Activated B cell treated with CpG ODN at 0.5 μM for 24 hours (primary cell): ENCODE results near the gene LYPD1. TPM values are rescaled to one million over a fixed set of nuclear protein-coding genes. Genes with fewer than 3 reads are reported as not detected.

Experiments used
- ATAC-seq: fragments of 200-7000 bp; cut with Tn5 transposase; one replicate; pipeline ENCODE4 v1.10.0; 2021; ENCODE audit warnings: low read depth, mild to moderate bottlenecking, moderate library complexity
- CTCF ChIA-PET: fragments of 350-600 bp; sonication (Branson Sonifier 250); formaldehyde crosslinking; loops from one replicate; lab custom pipeline; 2021; ENCODE audit warnings: antibody characterized with exemption; lab: Charles Lee
- POLR2A ChIA-PET: fragments of 350-600 bp; sonication (Branson Sonifier 250); formaldehyde crosslinking; loops from one replicate; lab custom pipeline; 2021; ENCODE audit warnings: antibody characterized with exemption; lab: Charles Lee
- DNase-seq: peaks from one replicate; pipeline ENCODE4 v3.0.0; 2022
- H3K27ac Mint-ChIP-seq: one replicate; pipeline ENCODE4 v1.8.0; 2020; ENCODE audit warnings: mixed read lengths
- H3K27me3 Mint-ChIP-seq: one replicate; pipeline ENCODE4 v1.8.0; 2021; ENCODE audit warnings: mixed read lengths
- H3K36me3 Mint-ChIP-seq: one replicate; pipeline ENCODE4 v1.8.0; 2021; ENCODE audit warnings: low read depth, mixed read lengths
- H3K4me1 Mint-ChIP-seq: one replicate; pipeline ENCODE4 v1.8.0; 2021; ENCODE audit warnings: mixed read lengths
- H3K4me3 Mint-ChIP-seq: one replicate; pipeline ENCODE4 v1.8.0; 2020; ENCODE audit warnings: mild to moderate bottlenecking, mixed read lengths
- H3K9me3 Mint-ChIP-seq: one replicate; pipeline ENCODE4 v1.8.0; 2020; ENCODE audit warnings: mixed read lengths
- intact Hi-C: fragments of 100-400 bp; cut with micrococcal nuclease; formaldehyde crosslinking; loops from one replicate; pipeline ENCODE4 v1.15.1; 2024
- total RNA-seq: library from RNA; stranded (reverse); gene quantifications from 2 replicates; pipeline ENCODE4 v1.2.3, GENCODE V29; 2022
- TF ChIP-seq, protein P1 (sequence below): fragments of 200-600 bp; IDR thresholded peaks from one replicate; pipeline ENCODE4 v1.8.0; 2022; ENCODE audit warnings: antibody characterized with exemption, mild to moderate bottlenecking

Gene LYPD1
- total RNA-seq, 1 donor from 2014 or later, result not detected

DNA sequence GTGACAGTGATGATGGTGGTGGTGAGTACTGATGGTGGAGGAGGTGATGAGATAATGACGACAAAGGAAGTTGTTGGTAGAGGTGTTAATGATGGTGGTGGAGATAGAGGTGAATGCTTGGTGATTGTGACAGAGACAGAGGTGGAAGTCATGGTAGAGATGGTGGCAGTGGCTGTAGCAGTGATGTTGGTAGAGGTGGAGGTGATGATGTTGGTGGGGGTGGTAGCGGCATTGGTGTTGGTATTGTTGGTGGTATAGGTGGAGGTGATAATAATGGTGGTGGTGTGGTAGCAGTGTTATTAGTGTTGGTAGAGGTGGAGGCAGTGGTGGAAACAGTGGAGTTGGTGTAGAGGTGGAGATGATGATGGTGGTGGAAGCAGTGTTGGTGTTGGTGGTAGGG lies 36.4 kb downstream of the LYPD1 start:
- DNase-seq, result no peak
- no peak overlapping the region for H3K4me3 Mint-ChIP-seq
- H3K36me3 Mint-ChIP-seq, result no peaks in the 10 kb centered on the region
- no peak overlapping the region for H3K27ac Mint-ChIP-seq
- no peaks in the 10 kb centered on the region for H3K9me3 Mint-ChIP-seq
- TF ChIP-seq, protein P1, sequence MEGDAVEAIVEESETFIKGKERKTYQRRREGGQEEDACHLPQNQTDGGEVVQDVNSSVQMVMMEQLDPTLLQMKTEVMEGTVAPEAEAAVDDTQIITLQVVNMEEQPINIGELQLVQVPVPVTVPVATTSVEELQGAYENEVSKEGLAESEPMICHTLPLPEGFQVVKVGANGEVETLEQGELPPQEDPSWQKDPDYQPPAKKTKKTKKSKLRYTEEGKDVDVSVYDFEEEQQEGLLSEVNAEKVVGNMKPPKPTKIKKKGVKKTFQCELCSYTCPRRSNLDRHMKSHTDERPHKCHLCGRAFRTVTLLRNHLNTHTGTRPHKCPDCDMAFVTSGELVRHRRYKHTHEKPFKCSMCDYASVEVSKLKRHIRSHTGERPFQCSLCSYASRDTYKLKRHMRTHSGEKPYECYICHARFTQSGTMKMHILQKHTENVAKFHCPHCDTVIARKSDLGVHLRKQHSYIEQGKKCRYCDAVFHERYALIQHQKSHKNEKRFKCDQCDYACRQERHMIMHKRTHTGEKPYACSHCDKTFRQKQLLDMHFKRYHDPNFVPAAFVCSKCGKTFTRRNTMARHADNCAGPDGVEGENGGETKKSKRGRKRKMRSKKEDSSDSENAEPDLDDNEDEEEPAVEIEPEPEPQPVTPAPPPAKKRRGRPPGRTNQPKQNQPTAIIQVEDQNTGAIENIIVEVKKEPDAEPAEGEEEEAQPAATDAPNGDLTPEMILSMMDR, result no peak
- no peak for ATAC-seq
- ChIA-PET CTCF (no interaction called here), POLR2A (no interaction called here)
- no peaks in the 10 kb centered on the region for H3K27me3 Mint-ChIP-seq
- no peaks in the 10 kb centered on the region for H3K4me1 Mint-ChIP-seq
- intact Hi-C loops, result no loop called here

DNA sequence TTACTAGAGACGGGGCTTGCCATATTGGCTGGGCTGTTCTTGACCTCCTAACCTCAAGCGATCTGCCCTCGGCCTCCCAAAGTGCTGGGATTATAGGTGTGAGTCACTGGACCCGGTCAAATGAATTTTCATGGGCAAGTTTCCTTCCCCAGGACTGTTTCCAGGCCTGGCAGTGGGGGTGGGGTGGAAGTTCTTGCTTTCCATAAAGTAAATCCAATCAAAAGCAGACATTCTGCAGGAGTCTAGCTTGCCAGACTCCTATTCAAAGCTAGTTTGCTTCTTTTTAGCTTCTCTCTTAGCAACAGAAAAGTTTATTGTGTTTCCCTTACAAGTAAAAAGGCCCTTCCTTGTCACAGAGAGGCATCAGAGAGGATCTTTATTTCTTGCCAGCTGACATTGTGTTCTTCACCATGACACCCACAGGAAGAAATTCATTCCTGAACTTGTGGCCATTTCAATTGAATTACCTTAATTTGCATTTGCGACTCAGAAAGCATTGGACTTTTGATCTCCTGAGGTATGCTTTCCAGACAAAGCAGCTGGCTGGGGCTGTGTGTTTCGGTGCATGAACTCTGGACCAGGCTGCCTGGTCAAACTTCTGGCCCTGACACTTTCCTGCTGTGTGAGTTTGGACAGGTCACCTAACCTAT lies 37.9 kb downstream of the LYPD1 start:
- Mint-ChIP-seq H3K4me1 (no peaks in the 10 kb centered on the region), H3K36me3 (no peaks in the 10 kb centered on the region), H3K4me3 (no peak overlapping the region), H3K9me3 (no peaks in the 10 kb centered on the region), H3K27me3 (no peaks in the 10 kb centered on the region), H3K27ac (no peak overlapping the region)
- TF ChIP-seq, protein P1, result no peak
- no peak for ATAC-seq
- POLR2A ChIA-PET, result no interaction called here
- intact Hi-C loops, result no loop called here
- no peak for DNase-seq
- CTCF ChIA-PET, result no interaction called here

DNA sequence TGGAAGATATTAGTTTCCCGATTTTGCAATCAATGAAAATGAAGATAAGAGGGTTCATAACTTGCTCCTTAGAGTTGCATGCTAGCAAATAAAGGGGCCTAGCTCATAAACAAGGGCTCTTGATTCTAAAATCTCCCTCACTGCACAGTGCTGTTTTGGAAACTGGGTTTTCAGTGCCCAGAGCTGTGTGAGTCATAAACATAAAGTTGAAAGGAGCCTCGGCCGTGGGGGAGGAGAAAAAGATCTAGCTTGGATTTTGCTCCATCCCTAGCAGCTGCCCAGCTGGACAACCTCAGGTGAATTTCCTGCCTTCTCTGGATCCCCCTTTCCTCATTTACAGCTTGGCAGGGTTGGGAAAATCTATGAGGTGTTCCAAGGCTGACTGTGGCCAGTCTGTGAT lies 42.5 kb downstream of the LYPD1 start:
- H3K27ac Mint-ChIP-seq, result no peak overlapping the region
- DNase-seq, result no peak
- no peak overlapping the region for H3K4me3 Mint-ChIP-seq
- intact Hi-C loops, result no loop called here
- H3K4me1 Mint-ChIP-seq, result no peaks in the 10 kb centered on the region
- POLR2A ChIA-PET, result no interaction called here
- no peaks in the 10 kb centered on the region for H3K9me3 Mint-ChIP-seq
- TF ChIP-seq, protein P1, result no peak
- H3K27me3 Mint-ChIP-seq, result no peaks in the 10 kb centered on the region
- no peak for ATAC-seq
- H3K36me3 Mint-ChIP-seq, result no peaks in the 10 kb centered on the region
- CTCF ChIA-PET, result no interaction called here

DNA sequence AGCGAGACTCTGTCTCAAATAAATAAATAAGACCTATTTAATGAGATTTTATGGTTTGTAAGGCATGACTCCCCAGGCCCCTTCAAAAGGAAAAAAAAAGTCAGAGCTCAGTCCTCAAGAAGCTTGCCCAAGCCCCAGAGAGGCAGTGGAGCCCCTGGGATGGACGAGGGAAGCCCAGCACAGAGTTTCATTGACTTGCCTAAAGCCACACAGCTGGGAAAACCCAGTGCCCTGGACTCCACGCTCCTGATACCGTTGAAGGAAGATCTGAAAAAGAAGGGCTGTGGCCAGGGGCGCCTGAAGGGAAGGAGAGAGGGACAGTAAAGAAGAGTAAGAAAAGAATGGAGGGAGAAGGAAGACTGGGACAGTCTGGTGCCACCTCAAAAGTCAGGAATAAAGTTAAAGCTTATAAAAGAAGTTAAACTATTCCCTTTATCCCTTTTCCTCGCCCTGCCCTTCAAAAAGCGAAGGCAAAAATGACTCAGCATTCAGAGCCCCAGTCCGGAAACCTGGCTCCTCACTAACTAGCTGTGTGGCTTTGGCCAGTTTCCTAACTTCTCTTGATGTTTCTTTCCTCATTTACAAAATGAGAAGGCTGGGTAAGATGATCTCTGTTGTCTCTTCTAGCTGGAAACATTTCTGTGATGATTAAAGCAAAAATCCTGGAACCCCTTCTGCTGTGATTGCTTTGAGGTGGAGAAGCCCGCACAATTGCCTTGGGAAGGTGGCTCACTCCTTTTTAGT lies 46.7 kb downstream of the LYPD1 start:
- TF ChIP-seq, protein P1, result no peak
- no peak overlapping the region for H3K27ac Mint-ChIP-seq
- no peaks in the 10 kb centered on the region for H3K27me3 Mint-ChIP-seq
- POLR2A ChIA-PET, result no interaction called here
- H3K36me3 Mint-ChIP-seq, result no peaks in the 10 kb centered on the region
- intact Hi-C loops, result no loop called here
- DNase-seq (no peak), ATAC-seq (no peak)
- no peak overlapping the region for H3K4me3 Mint-ChIP-seq
- no peaks in the 10 kb centered on the region for H3K4me1 Mint-ChIP-seq
- CTCF ChIA-PET, result no interaction called here
- no peaks in the 10 kb centered on the region for H3K9me3 Mint-ChIP-seq

DNA sequence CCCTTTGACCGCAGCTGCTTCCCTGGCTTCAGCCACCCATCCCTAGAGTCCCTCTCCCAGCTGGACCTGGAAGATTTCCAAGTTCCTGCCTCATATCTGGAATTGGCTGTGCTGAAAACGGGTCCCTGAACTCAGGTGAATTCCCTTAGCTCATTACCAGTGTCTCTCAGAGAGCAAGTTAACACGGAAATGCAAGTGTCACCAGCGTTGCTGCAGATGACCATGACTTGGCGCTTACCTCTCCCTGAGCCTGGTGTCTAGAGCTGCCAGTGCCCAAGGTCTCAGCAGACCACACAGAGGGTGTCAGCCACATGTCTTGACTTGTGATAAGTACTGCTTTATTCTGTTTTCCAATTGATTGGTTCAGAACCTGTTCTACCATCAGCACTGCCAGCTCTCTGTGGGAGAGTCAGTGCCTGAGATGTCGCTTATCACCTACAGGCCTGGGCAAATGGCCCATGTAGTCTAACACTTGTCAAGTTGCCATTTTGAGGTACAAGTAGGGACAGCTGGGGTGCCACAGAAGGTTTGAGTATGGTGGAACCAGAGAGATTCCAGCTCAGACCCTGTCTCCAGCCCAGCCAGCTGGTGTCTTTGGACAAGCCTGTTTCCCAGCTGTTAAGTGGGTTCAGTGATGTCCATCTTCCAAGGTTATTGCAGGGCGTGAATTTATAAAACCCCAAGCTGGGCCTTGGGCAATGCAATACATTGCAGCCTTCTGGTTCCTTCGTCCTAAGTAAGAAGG lies 48.7 kb downstream of the LYPD1 start:
- intact Hi-C loops, result no loop called here
- ATAC-seq (no peak), DNase-seq (no peak)
- Mint-ChIP-seq H3K27ac (no peak overlapping the region), H3K4me3 (no peak overlapping the region), H3K36me3 (no peaks in the 10 kb centered on the region), H3K4me1 (no peaks in the 10 kb centered on the region), H3K9me3 (no peaks in the 10 kb centered on the region), H3K27me3 (no peaks in the 10 kb centered on the region)
- CTCF ChIA-PET, result no interaction called here
- POLR2A ChIA-PET, result no interaction called here
- TF ChIP-seq, protein P1, result no peak
